Epidermal melanocyte (primary cell): ENCODE results near the gene PRKCA.
"Not testable (repeated sequence)": the region's sequence is repeated elsewhere in the genome, so short reads cannot be mapped to it uniquely, and the experiment has no call there.

Source experiments
- DNase-seq: peaks from one replicate; pipeline ENCODE4 v3.0.0; 2011; ENCODE audit warnings: low spot score; ENCODE audit not compliant: insufficient read length

PRKCA gene

DNA sequence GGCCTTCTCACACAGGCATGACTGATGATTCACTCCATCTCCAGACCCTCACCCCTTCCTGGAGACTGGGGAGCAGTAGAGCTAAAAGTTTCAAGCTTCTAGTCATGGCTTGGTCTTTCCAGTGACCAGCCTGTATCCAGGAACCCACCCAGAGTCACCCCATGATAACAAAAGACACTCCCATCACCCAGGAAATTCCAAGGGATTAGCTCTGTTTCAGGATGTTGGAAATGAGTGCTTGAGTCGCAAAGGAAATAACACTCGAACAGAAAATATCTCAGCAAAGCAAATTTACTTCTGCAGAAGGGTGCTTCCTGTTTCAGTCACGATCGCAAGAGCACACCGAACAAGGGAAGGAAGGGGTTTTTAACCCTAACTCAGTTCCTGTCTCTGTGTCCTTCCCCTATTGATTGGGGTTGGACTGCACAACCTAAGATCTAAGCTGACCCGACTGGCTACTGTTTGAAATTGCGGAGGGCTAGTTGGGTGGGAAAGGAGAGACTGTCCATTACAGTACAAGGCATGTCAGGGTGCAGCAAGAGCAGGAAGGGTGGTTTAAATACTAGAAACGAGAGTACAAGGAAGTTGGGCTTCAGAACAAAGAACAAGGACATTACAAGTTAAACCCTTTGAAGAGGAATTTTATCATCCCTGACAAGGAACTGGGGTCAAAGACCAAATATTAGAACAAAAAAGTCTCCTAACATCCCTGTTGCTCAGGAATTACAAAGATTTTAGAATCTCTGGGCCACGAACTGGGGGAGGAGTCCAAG, 308.1 kb downstream of the PRKCA start:
- DNase-seq: no peak

DNA sequence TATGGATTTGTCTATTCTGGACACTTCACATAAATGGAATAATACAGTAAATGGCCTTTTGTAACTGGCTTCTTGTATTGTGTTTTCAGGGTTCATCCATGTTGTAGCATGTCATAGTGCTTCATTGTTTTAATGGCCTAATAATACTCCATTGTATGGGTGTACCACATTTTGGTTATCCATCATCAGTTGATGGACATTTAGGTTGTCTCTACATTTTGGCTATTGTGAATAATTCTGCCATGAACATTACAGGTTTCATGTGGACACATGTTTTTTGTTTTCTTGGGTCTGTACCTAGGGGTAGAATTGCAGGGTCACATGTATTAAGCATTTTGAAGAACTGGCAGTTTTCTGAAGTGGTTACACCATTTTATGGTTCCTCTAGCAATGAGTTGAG, 309.0 kb downstream of the PRKCA start:
- DNase-seq: no peak

DNA sequence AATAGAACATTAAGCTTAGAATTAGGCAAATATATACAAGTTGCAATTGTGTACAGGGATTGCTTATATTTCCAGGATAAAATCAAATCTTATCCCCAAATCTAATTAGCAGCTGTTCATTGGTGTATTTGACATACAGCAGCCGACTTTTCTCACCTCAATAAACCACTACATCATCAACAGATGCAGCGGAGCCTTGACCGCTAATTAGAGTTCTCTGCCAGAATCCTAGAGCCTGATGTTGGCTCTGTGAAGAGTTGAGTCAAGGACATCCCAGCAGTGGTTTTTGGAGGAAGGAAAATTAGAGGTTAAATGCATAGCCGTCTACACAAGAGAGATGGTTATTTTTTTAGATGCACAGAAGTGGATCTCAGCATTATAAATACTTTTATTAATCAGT, 310.6 kb downstream of the PRKCA start:
- no peak for DNase-seq

DNA sequence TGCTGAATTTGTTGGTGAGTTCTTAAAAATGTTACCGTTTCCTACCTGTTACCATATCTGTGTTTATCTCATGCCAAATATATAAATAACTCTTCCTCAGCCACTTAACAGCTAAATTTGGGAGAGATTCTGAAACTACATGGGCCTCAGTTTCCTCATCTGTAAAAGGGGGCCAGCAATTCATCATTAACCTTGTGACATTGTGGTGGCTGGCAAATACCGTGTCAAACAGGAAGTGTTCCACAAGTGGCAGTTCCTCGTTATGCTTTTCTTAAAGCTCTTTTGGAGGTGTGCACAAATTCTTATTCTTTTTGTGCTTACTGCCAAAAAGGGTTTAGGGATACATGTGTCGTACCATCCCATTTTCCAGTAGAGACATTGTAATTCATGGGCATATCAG, 312.1 kb downstream of the PRKCA start:
- DNase-seq: no peak

DNA sequence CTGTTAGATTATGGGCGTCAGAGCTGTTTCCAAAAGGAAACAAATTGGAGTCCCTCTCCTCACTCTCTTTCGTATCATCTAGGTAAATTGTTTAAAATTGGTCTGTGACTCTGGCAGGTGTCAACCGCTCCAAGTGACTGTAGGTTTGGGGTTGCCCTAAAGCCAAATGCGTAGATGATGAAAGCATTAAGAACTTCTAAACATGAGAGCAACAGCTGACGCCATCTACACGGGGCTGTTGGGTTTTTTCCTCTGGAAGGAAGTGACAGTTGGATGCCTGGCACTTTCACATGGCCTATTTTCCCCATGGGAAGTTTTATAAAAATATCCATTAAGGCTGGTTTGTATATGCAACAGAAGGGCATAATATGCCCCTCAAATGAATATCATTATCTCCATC, 316.8 kb downstream of the PRKCA start:
- no peak for DNase-seq

DNA sequence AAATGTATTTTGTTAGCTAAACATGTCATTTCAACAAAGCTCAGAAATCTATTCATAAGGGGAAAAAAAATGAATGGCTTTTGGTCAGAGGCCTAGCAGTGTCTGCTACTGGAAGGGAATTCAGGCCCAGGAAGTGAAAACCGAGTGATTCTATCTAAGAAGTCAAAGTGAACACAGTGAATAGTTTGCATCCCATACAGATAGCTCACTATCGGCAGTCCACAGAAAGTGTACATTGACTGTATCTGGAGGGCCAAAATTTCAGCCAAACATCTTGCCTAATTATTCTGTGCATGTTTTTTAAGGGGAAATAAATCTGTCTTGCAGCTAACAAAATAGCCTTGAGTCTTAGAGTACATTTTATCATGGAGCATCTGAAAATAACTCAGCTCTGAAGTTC, 318.1 kb downstream of the PRKCA start:
- DNase-seq: no peak

DNA sequence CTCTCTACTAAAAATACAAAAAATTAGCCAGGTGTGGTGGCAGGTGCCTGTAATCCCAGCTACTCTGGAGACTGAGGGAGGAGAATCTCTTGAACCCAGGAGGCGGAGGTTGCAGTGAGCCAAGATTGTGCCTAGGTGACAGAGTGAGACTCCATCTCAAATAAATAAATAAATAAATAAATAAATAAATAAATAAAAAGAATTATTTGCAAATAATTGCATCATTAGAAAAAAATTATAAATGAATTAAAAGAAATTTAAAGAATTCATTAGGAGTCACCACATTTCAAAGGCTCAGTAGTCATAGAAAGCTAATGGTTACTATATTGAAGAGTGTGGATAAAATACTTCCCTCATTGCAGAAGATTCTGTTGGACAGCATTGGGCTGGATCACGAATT, 322.2 kb downstream of the PRKCA start:
- DNase-seq: not testable (repeated sequence)

DNA sequence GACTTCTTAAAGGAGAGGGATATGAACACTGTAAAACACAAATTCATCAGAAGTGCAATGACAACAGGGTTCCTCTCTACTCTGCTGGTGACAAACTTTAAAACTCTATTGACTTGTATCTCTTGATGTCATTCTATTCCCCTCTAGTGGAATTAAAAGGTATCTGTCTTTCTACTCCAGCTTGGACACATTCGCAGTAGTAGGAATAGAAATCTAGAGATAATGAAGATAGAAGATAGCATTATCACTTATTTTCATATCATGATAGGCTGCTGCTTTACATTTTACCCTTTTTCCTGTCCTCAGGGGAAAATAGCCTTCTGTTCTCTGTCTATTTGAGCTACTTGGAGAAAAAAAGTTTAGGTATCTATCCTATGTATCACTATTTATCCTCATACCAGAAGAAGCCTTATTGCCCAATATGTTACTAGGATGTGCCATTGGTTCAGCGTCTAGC, 322.9 kb downstream of the PRKCA start:
- DNase-seq: peak; percentile 34

DNA sequence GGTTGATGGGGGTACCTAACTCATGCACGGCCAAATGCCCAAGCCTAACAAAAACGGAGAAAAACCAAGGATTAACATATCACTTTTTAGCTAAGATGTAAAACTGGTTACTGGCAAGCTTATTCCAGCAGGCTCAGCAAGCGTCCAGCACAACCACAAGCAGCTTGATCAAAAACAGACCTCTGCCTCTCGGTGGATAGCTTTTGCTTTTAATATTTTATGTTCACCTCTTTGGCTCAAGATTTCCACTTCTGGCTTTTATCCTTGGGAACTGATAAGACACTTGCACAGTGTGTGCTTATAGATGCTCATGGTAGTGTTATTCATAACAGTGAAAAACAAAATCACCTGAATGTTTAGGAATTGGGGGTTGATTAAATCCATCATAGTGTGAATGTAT, 325.6 kb downstream of the PRKCA start:
- no peak for DNase-seq

DNA sequence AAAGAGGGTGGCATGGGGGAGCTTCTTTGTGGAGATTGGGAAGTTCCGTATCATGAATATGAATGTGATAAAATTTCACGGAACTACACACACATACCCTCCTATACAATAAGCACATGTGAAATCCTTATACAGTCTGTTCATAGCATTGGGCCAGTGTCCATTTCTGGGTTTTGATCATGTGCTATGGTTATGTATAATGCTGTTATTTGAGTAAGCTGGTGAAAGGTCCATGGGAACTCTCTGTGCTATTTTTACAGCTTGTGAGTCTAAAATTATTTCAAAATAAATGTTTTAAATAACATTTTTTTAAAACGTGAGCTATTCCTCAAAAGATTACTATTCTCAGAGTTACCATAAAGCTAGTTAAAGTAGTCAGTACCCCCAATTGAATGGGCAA, 327.3 kb downstream of the PRKCA start:
- DNase-seq: no peak

DNA sequence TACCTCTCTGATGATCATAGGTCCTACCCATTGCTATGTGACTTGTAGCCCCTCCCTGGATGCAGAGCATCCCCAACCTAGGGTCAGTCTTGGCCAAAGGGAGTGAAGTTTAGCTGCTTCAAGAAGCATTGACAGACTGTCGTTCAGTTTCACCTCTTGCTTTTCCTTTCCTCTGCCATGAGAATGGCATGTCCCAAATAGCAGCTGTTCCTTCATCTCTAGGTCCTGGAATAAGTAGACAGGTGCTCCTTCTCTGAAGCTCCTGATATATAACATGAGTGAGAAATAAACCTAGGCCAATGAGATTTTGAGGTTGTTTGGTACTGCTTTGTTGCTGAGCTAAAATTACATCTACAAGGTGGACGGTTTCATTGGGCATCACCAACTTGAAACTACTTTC, 328.0 kb downstream of the PRKCA start:
- DNase-seq: no peak

DNA sequence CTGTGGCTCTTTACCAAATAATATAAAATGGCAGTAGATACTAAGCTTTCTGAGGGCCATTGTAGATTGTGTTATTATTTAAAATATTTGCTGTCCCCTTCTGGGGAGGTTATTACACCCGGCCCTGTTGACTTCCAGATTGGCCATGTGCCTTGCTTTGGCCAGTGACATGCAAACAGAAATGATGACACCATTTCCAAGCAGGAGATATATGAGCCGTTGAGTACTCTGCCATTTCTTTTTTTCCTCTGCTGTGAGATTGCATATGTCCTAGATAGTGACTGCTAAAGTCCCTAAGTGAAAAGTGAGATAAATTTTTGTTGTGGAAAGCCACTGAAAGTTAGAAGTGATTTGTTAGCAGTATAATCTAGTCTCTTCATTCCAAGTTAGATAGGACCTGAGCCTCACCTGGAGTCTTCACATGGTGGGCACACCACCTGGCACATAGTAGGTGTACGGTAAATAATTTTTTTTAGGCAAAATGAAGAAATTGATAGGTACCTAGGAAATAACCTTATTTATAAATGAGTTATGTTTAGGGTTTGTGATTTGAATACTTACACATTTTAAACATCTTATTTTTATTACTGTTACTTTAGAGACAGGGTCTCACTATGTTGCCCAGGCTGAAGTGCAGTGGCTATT, 328.5 kb downstream of the PRKCA start:
- no peak for DNase-seq

DNA sequence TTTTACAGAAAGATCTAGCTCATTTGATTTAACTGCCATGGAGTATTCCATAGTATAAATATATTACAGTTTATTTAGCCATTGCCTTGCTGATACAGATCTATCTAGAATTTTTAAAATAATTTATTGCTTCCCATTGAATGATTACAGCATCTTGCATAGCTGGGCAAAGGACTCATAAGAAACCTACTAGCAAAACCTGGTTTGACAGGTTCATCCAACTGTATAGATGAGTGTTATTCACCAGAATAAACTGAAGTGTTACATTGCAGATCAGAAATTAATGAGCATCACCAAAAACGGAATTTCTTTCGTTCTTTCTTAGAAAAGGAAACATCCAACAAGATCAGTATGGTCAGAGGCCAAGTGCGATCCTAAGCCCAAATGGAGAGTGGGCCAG, 330.3 kb downstream of the PRKCA start:
- DNase-seq: no peak

DNA sequence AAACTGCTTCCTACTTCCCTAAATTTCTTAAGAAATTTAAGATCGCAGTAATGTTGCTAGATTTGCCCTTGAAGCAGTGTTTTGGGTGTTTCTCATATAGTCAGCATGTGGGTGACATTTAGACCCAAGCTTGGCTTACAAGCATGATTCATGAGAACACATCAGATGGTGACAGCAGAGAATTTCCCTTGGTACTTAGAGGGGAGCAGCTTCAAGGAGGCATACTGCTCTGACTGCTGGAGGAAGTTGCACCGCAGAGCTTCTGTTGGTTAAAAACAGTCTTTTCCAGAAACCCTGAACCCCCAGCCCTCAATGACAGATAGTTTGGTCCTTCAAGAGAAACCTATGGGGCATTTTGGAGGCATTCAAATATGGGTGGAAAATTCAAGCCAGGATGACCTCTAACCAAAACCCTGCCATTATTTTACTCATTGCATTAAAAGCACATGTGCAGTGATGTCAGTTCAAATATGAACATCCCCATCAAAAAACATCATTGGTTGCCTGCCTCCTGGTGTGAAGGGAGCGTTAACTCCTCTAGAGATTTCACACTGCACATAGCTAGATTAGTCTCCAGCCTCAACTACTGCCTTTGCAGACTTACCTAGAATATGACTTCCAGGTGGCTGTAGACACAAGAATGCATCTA, 331.0 kb downstream of the PRKCA start:
- no peak for DNase-seq

DNA sequence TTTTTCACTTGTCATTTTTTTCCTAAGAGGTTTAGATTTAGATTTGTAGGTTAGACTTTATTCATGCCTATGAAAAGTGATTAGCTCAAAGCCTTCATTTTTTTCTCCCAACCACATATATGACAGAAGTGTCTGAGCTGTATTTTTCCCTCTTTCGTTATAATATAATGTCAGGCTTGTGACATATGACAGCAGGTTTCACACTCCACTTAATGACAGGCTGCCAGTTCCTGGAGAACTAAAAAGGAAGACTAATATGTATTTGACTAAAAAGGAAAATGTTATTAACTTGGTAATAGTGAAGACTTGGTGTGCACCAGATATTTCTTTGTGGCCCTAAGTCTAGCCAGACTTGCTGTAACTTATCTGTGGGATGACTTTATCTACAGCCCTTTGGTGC, 331.8 kb downstream of the PRKCA start:
- DNase-seq: no peak

DNA sequence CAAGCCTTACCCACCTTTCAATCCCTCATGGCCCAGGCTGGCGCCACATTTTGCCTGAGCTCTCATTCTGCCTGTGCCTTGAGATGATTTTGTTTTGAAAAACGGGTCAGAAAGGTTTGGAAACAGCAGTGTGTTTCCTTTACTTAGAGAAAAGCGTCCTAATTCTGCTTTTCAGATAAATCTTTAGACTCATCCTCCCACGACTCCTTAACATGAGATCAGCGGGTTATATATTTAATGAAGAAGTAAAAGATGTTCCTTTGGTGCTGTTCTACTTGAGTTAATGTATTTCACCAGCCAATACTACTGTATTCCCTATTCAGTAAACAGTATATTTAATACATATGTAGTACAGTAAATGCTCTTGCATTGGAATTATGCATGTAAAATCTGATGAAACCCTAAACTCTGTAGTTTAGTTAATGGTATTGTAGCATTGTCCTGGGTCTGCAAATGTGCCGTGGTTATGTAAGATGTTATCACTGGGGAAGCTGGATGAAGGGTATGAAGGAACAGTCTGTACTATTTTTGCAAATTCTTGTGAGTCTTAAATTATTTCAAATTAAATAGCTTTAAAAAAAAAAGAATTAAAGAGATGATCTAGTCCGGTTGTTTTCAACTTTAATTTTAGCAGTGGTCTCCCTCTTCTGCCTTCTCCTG, 333.1 kb downstream of the PRKCA start:
- no peak for DNase-seq

DNA sequence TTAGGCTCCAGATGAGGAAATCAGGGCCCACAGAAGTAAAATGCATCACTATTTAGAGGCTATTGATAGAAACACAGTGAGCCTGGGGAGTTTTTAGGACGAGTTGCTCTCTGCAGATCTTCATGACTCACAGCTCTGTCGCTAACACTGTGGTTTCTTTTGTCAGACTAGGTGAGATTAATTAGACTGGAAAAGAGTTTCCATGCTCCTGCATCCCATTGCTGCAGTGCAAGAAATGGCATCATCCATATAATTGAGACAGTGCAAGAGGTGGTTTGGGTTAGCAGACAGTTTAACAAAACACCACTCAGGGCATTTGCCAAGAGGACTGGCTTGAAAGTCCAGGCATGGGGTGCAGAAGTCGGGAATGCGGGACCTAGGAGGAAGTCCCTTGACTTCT, 333.7 kb downstream of the PRKCA start:
- no peak for DNase-seq

DNA sequence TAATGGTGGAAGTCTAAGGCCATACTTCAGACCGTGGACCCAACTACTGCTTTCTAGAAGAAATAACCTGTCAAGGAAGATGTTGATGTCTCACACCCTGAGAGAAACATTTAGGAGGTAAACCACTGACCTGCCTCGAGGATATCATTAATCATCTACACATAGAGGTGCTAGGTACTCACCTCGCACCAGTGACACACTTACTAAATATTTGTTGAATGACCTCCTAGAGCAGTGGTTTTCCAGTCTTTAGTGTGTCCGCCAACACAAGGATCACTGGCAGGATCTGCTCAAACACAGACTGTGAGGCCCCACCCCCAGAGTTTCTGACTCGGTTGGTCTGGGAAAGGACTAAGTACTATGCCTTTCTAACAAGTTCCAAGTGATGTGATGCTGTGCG, 335.1 kb downstream of the PRKCA start:
- no peak for DNase-seq

DNA sequence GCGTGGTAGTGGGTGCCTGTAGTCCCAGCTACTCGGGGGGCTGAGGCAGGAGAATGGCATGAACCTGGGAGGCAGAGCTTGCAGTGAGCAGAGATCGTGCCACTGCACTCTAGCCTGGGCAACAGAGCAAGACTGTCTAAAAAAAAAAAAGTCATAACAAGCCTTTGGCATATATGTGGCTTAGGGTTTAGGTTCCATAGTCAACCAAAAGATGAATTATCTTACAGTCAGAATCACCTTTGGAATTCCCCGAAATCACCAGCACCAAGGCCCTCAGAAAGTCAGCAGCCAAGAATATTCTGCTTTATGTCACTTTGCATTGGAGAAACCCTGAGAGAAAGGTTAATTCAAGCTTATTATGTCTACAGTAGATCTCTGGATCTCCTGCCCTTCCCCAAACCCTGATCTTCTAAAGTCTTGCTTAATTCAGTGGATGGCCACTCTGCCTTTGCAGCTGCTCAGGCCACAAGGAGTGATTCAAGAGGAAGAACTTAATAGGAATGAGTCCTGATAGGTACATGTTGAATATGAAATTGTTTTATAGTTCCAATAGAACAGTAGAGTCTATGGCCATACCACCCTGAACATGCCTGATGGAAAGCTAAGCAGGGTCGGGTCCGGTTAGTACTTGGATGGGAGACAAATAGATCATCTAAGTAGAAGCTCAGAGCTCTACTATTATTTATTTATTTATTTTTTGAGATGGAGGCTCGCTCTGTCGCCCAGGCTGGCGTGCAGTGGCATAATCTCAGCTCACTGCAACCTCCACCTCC, 336.5 kb downstream of the PRKCA start:
- DNase-seq: no peak

DNA sequence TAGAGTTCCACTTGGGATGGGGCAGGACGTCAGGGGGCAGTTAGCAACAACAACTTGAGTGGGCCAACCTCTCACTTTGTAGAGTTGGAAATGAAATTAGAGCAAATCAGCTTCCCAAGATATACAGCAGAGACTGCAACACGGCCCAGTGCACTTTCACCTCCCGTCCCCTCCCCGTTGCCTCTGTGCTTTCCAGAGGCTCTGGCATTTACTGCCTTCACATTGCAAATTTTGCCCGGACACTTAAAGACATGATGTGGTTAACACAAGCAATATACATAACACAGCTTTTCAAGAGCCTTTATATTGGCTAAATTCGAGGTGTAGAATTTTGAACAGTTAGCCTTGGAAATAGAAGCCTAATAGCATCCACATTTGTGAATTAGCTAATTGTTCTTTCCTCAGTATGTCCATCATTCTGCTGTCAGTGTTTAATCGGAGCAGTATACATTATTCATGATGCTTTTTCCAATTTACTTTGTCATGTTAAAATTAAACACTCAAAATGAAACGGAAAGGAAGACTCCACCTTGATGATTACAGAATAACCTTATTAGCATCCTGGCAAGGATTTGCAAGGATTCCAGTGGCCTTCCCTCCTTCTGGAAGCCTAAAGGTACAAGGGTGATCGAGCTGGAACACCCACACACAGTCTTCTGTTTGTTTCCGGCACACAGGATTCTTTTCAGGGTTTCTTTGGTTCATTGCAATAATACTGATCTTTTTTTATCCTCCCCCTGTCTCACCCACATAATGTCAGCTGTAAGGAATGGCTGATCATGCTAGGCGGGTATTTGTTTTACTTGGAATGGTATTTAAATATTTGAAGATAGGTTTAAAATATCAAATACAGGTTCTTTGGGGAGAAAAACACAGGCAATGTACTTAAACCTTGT, 341.6 kb downstream of the PRKCA start:
- no peak for DNase-seq
